ENCODE data around the gene PHACTR1. TPM values are rescaled to one million over a fixed set of nuclear protein-coding genes. Genes with fewer than 3 reads are reported as not detected.

The PHACTR1 gene
- total and polyA plus RNA-seq, 4 donors: 0.31 to 1.5 (median 0.79) TPM

GRCh38 chr6:13119549-13119948, 403.0 kb downstream of the PHACTR1 start (continued):
- TF ChIP-seq REST (IDR thresholded peaks at IDR 0.05): no peak
- TF ChIP-seq RAD21 (IDR thresholded peaks at IDR 0.05): no peak
- TF ChIP-seq HNF4G (IDR thresholded peaks at IDR 0.05): no peak

- Histone ChIP-seq H3K4me1 (ENCODE audit: control insufficient read depth in 4 of 4, insufficient read depth in 4 of 4, low read length in 3 of 4) (no peaks in the 10 kb centered on the region), H3K27ac (ENCODE audit: low read depth in 1 of 2, low read length in 2 of 2) (no peak overlapping the region), H3K27me3 (ENCODE audit: control insufficient read depth in 4 of 4, insufficient read depth in 4 of 4, low read length in 3 of 4) (peaks cover 0 to 8% (median 0%) of the 10 kb centered on the region in 4 donors), H3K9me3 (ENCODE audit: control insufficient read depth in 4 of 4, low read length in 3 of 4) (no peaks in the 10 kb centered on the region), H3K36me3 (ENCODE audit: control insufficient read depth in 4 of 4, insufficient read depth in 3 of 4, low read depth in 1 of 4, low read length in 3 of 4) (no peaks in the 10 kb centered on the region), H3K9ac (ENCODE audit: low read depth in 1 of 2, low read length in 2 of 2) (no peak overlapping the region), H3K4me3 (ENCODE audit: low read depth in 1 of 3, low read length in 3 of 3) (no peak overlapping the region)
- WGBS: 68% methylated on average over 9 of the region's 9 CpGs
- no peak for TF ChIP-seq RXRA (IDR thresholded peaks at IDR 0.05)
- no peak for DNase-seq (ENCODE audit: low spot score)
Measured at GRCh38 chr6:13120483-13121482, 404.2 kb downstream of the PHACTR1 start.

GRCh38 chr6:13124131-13124530, 407.6 kb downstream of the PHACTR1 start:
- WGBS: 80% methylated on average over 2 of the region's 2 CpGs
- no peaks in the 10 kb centered on the region for H3K9me3 ChIP-seq (ENCODE audit: control insufficient read depth in 4 of 4, low read length in 3 of 4)
- no peak overlapping the region for H3K27ac ChIP-seq (ENCODE audit: low read depth in 1 of 2, low read length in 2 of 2)
- no peak for TF ChIP-seq FOXA1 (IDR thresholded peaks at IDR 0.05)
- no peak for TF ChIP-seq JUND (IDR thresholded peaks at IDR 0.05)
- no peak for TF ChIP-seq RAD21 (IDR thresholded peaks at IDR 0.05)
- TF ChIP-seq ZBTB33 (IDR thresholded peaks at IDR 0.05): no peak
- no peak for TF ChIP-seq EGR1 (IDR thresholded peaks at IDR 0.05; ENCODE audit: low read depth in 2 of 2)
- no peak for TF ChIP-seq GABPA (IDR thresholded peaks at IDR 0.05 in 1 of 2, conservative IDR thresholded peaks at IDR 0.05 in 1 of 2)
- TF ChIP-seq RXRA (IDR thresholded peaks at IDR 0.05): no peak
- no peak for TF ChIP-seq YY1 (IDR thresholded peaks at IDR 0.05)
- TF ChIP-seq SP1 (IDR thresholded peaks at IDR 0.05): no peak
- no peak for TF ChIP-seq HNF4A (conservative IDR thresholded peaks at IDR 0.05)
- TF ChIP-seq TAF1 (conservative IDR thresholded peaks at IDR 0.05): no peak
- TF ChIP-seq NR2F2 (IDR thresholded peaks at IDR 0.05): no peak
- TF ChIP-seq FOXA2 (IDR thresholded peaks at IDR 0.05): no peak
- H3K4me1 ChIP-seq (ENCODE audit: control insufficient read depth in 4 of 4, insufficient read depth in 4 of 4, low read length in 3 of 4): no peaks in the 10 kb centered on the region
- H3K27me3 ChIP-seq (ENCODE audit: control insufficient read depth in 4 of 4, insufficient read depth in 4 of 4, low read length in 3 of 4): peaks cover 0 to 5% (median 0%) of the 10 kb centered on the region in 4 donors
- H3K9ac ChIP-seq (ENCODE audit: low read depth in 1 of 2, low read length in 2 of 2): no peak overlapping the region
- no peak overlapping the region for H3K4me3 ChIP-seq (ENCODE audit: low read depth in 1 of 3, low read length in 3 of 3)
- no peak for DNase-seq (ENCODE audit: low spot score)
- no peaks in the 10 kb centered on the region for H3K36me3 ChIP-seq (ENCODE audit: control insufficient read depth in 4 of 4, insufficient read depth in 3 of 4, low read depth in 1 of 4, low read length in 3 of 4)

Data from liver (tissue), 9 donors.